HepG2 (cell line): ENCODE measurements around the gene LITAFD. TPM values are rescaled to one million over a fixed set of nuclear protein-coding genes. Genes with fewer than 3 reads are reported as not detected.
A peak's percentile ranks its signal among the peaks of the same experiment; 100 is the strongest.

Source experiments
- FIP1L1 ChIP-seq: fragments of 200-400 bp; formaldehyde crosslinking; IDR thresholded peaks from 2 replicates; pipeline ENCODE4 v1.6.1; 2018; ENCODE audit warnings: low read depth, mild to moderate bottlenecking, low read length, moderate library complexity, borderline replicate concordance; ENCODE audit not compliant: insufficient read depth
- FOXJ3 ChIP-seq: sonication (generic); formaldehyde crosslinking; IDR thresholded peaks from 2 replicates; pipeline ENCODE4 v1.4.0; 2020; ENCODE audit warnings: missing genetic modification reagents, mild to moderate bottlenecking, borderline replicate concordance
- ONECUT2 ChIP-seq: sonication (generic); formaldehyde crosslinking; IDR thresholded peaks from 2 replicates; pipeline ENCODE4 v1.4.0; 2020; ENCODE audit warnings: missing genetic modification reagents
- YEATS2 ChIP-seq: sonication (generic); formaldehyde crosslinking; IDR thresholded peaks from 2 replicates; pipeline ENCODE4 v1.4.0; 2020; ENCODE audit warnings: missing genetic modification reagents, borderline replicate concordance
- ZFAT ChIP-seq: sonication (generic); formaldehyde crosslinking; conservative IDR thresholded peaks from 2 replicates; pipeline ENCODE4 v1.8.1; 2023; ENCODE audit warnings: missing genetic modification reagents, inconsistent platforms
- ZFP62 ChIP-seq: sonication (generic); formaldehyde crosslinking; IDR thresholded peaks from 2 replicates; pipeline ENCODE4 v1.4.0; 2020; ENCODE audit warnings: missing genetic modification reagents
- ZKSCAN1 ChIP-seq: fragments of 150-350 bp; IDR thresholded peaks from 2 replicates; pipeline ENCODE4 v1.6.1; 2014; ENCODE audit warnings: low read length
- ZMYM3 ChIP-seq: sonication (generic); formaldehyde crosslinking; IDR thresholded peaks from 2 replicates; pipeline ENCODE4 v1.5.1; 2020; ENCODE audit warnings: mild to moderate bottlenecking, missing genetic modification reagents
- ZNF337 ChIP-seq: sonication (generic); formaldehyde crosslinking; IDR thresholded peaks from 2 replicates; pipeline ENCODE4 v1.5.1; 2020; ENCODE audit warnings: missing genetic modification reagents, low read depth, mild to moderate bottlenecking, borderline replicate concordance
- ZNF607 ChIP-seq: sonication (generic); formaldehyde crosslinking; IDR thresholded peaks from 2 replicates; pipeline ENCODE4 v1.5.1; 2020; ENCODE audit warnings: missing genetic modification reagents, mild to moderate bottlenecking, borderline replicate concordance
- ZNF781 ChIP-seq: sonication (generic); formaldehyde crosslinking; IDR thresholded peaks from 2 replicates; pipeline ENCODE4 v1.5.1; 2020; ENCODE audit warnings: borderline replicate concordance, mild to moderate bottlenecking, missing genetic modification reagents; ENCODE audit errors: not compliant biosample characterization
- polyA plus RNA-seq, 8 experiments: library from polyadenylated mRNA; depleted of rRNA in 3 of 8; stranded (reverse) in 7 of 8; unstranded in 1 of 8; fragments of >200 nt; fragmentation: Illumina TruSeq in 4 of 8; extraction: Trizol in 4 of 8; gene quantifications; 2 replicates each; pipeline versions ENCODE4 v1.2.1 to v1.2.3, GENCODE V29; 2011 to 2016; ENCODE audit warnings: low read depth in 4 of 8, missing spikeins in 1 of 8, mixed read lengths in 1 of 8; ENCODE audit not compliant: insufficient read depth in 1 of 8
- total RNA-seq, 5 experiments: library from RNA; depleted of rRNA; stranded (reverse); fragments of >200 nt; fragmentation: Illumina TruSeq; extraction: Trizol; gene quantifications; 2 replicates each; pipeline ENCODE4 v1.2.3, GENCODE V29; 2016; ENCODE audit warnings: low read depth in 1 of 5
- TF ChIP-seq, protein P1 (sequence below): sonication (generic); formaldehyde crosslinking; conservative IDR thresholded peaks from 2 replicates; pipeline ENCODE4 v1.4.0; 2020; ENCODE audit warnings: missing genetic modification reagents
- TF ChIP-seq, protein P2 (sequence below): sonication (generic); formaldehyde crosslinking; IDR thresholded peaks from 2 replicates; pipeline ENCODE4 v1.5.1; 2020; ENCODE audit warnings: mild to moderate bottlenecking, missing genetic modification reagents, borderline replicate concordance
- TF ChIP-seq, protein P3 (sequence below): sonication (generic); formaldehyde crosslinking; IDR thresholded peaks from 2 replicates; pipeline ENCODE4 v1.4.0; 2020; ENCODE audit warnings: mild to moderate bottlenecking, missing genetic modification reagents
- TF ChIP-seq, protein P4 (sequence below): sonication (generic); formaldehyde crosslinking; conservative IDR thresholded peaks from 2 replicates; pipeline ENCODE4 v1.8.1; 2023; ENCODE audit warnings: missing genetic modification reagents

Gene LITAFD
- total and polyA plus RNA-seq, 2 of the 13 experiments (the other 11 are each of a cell fraction or from before 2014, with no cell fraction given) = not detected

DNA sequence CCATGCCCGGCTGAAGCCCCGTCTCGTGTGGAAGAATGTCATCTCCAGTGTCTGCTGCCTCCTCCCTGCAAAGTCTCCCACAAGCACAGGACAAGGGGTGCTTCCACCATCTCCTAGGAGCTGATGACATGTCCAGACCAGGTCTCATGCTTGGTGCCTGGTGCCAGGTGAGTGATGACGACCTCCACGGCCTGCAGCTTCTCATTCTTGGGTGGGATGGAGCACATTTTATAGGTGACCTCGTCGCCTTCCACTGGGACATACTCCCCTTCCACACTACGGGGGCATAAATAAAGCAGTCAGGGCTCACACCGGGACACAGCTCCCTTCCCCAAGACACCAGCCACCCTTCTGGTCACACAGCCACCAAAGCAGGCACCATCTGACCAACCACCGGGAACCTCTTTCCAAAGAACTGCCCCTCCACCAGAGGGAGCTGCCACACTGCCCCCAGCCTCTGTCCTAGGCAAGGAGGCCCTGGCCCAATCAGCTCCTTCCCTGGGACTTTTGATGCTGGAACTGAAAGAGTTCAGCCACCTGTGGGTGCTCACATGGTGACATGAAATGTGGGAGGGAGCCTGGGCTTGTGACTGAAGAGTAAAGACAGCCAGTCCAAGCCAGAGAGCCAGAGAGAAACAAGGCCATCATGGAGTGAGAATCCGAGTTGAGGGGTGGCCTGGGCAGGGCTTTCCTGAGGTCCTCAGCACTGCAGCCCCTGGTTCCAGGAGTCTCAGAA is 26.9 kb upstream of the LITAFD start (continued):
- TF ChIP-seq, protein P1, sequence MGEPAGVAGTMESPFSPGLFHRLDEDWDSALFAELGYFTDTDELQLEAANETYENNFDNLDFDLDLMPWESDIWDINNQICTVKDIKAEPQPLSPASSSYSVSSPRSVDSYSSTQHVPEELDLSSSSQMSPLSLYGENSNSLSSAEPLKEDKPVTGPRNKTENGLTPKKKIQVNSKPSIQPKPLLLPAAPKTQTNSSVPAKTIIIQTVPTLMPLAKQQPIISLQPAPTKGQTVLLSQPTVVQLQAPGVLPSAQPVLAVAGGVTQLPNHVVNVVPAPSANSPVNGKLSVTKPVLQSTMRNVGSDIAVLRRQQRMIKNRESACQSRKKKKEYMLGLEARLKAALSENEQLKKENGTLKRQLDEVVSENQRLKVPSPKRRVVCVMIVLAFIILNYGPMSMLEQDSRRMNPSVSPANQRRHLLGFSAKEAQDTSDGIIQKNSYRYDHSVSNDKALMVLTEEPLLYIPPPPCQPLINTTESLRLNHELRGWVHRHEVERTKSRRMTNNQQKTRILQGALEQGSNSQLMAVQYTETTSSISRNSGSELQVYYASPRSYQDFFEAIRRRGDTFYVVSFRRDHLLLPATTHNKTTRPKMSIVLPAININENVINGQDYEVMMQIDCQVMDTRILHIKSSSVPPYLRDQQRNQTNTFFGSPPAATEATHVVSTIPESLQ (CRISPR knock-in tag) = no peak
- TF ChIP-seq, protein P2, sequence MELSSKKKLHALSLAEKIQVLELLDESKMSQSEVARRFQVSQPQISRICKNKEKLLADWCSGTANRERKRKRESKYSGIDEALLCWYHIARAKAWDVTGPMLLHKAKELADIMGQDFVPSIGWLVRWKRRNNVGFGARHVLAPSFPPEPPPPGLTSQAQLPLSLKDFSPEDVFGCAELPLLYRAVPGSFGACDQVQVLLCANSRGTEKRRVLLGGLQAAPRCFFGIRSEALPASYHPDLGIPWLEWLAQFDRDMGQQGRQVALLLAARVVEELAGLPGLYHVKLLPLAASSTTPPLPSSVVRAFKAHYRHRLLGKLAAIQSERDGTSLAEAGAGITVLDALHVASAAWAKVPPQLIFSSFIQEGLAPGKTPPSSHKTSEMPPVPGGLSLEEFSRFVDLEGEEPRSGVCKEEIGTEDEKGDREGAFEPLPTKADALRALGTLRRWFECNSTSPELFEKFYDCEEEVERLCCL (CRISPR knock-in tag) = 0 out of 2 replicates have a peak, but pooled peaks have one; percentile 40
- TF ChIP-seq FOXJ3 (CRISPR knock-in tag) (no peak), ZNF607 (no peak), ZNF337 (CRISPR knock-in tag) (no peak), FIP1L1 (no peak), ZMYM3 (CRISPR knock-in tag) (peak; percentile 60; the same call in 1 of the 2 replicates), ONECUT2 (CRISPR knock-in tag) (no peak), ZKSCAN1 (no peak), ZNF781 (peak; percentile 39), ZFP62 (CRISPR knock-in tag) (no peak), YEATS2 (CRISPR knock-in tag) (no peak), ZFAT (CRISPR knock-in tag) (no peak)
- TF ChIP-seq, protein P3, sequence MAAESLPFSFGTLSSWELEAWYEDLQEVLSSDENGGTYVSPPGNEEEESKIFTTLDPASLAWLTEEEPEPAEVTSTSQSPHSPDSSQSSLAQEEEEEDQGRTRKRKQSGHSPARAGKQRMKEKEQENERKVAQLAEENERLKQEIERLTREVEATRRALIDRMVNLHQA (CRISPR knock-in tag) = no peak
- TF ChIP-seq, protein P4, sequence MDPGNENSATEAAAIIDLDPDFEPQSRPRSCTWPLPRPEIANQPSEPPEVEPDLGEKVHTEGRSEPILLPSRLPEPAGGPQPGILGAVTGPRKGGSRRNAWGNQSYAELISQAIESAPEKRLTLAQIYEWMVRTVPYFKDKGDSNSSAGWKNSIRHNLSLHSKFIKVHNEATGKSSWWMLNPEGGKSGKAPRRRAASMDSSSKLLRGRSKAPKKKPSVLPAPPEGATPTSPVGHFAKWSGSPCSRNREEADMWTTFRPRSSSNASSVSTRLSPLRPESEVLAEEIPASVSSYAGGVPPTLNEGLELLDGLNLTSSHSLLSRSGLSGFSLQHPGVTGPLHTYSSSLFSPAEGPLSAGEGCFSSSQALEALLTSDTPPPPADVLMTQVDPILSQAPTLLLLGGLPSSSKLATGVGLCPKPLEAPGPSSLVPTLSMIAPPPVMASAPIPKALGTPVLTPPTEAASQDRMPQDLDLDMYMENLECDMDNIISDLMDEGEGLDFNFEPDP (CRISPR knock-in tag) = no peak
